DMS114 treated with DMSO at 0.1 percent for 48 hours (cell line): ENCODE measurements around the gene GABRB1.

Experiments used
- DNase-seq: peaks from one replicate; lab custom pipeline; 2025; ENCODE audit not compliant: unreplicated experiment; lab: John Stamatoyannopoulos, UW

GABRB1 gene

GRCh38 chr4:47207555-47207954 lies 176.2 kb downstream of the GABRB1 start:
- DNase-seq = no peak

GRCh38 chr4:47209833-47210232 lies 178.5 kb downstream of the GABRB1 start:
- no peak for DNase-seq

- DNase-seq = no peak
Observed at GRCh38 chr4:47210828-47211227, 179.5 kb downstream of the GABRB1 start.

- no peak for DNase-seq
Observed at GRCh38 chr4:47213106-47213505, 181.7 kb downstream of the GABRB1 start.

GRCh38 chr4:47213539-47213938 lies 182.2 kb downstream of the GABRB1 start:
- DNase-seq = no peak

- no peak for DNase-seq
Observed at GRCh38 chr4:47213971-47214370, 182.6 kb downstream of the GABRB1 start.

- no peak for DNase-seq
Observed at GRCh38 chr4:47215759-47216158, 184.4 kb downstream of the GABRB1 start.

GRCh38 chr4:47217291-47217690 lies 185.9 kb downstream of the GABRB1 start:
- DNase-seq = no peak

- DNase-seq = no peak
Observed at GRCh38 chr4:47217884-47218283, 186.5 kb downstream of the GABRB1 start.

GRCh38 chr4:47218631-47219030 lies 187.3 kb downstream of the GABRB1 start:
- DNase-seq = no peak

- DNase-seq = no peak
Observed at GRCh38 chr4:47219586-47219985, 188.2 kb downstream of the GABRB1 start.

- no peak for DNase-seq
Observed at GRCh38 chr4:47221721-47222120, 190.4 kb downstream of the GABRB1 start.

GRCh38 chr4:47222276-47222675 lies 190.9 kb downstream of the GABRB1 start:
- DNase-seq = no peak

GRCh38 chr4:47224361-47224760 lies 193.0 kb downstream of the GABRB1 start:
- no peak for DNase-seq

- DNase-seq = no peak
Observed at GRCh38 chr4:47235721-47236120, 204.4 kb downstream of the GABRB1 start.

- no peak for DNase-seq
Observed at GRCh38 chr4:47238667-47239066, 207.3 kb downstream of the GABRB1 start.

GRCh38 chr4:47239649-47240048 lies 208.3 kb downstream of the GABRB1 start:
- no peak for DNase-seq

GRCh38 chr4:47251348-47252135 lies 220.2 kb downstream of the GABRB1 start:
- DNase-seq = no peak

GRCh38 chr4:47263721-47264120 lies 232.4 kb downstream of the GABRB1 start:
- no peak for DNase-seq

GRCh38 chr4:47270201-47270888 lies 239.0 kb downstream of the GABRB1 start:
- no peak for DNase-seq

GRCh38 chr4:47271291-47271690 lies 239.9 kb downstream of the GABRB1 start:
- no peak for DNase-seq

- no peak for DNase-seq
Observed at GRCh38 chr4:47274901-47275300, 243.5 kb downstream of the GABRB1 start.

GRCh38 chr4:47275595-47275994 lies 244.2 kb downstream of the GABRB1 start:
- DNase-seq = no peak
